Neuron (in vitro differentiated cells): ENCODE measurements around the gene CBLL1.

Source experiments
- H2AFZ ChIP-seq: one replicate; pipeline ENCODE4 v1.6.1; 2013; ENCODE audit warnings: low read depth, mild to moderate bottlenecking, inconsistent platforms, low read length, moderate library complexity
- H3K27me3 ChIP-seq: one replicate; pipeline ENCODE4 v1.6.1; 2013; ENCODE audit warnings: low read length; ENCODE audit not compliant: insufficient read depth
- H3K36me3 ChIP-seq: one replicate; pipeline ENCODE4 v1.6.1; 2013; ENCODE audit warnings: low read length; ENCODE audit not compliant: insufficient read depth
- H3K4me1 ChIP-seq: one replicate; pipeline ENCODE4 v1.6.1; 2013; ENCODE audit warnings: low read length; ENCODE audit not compliant: insufficient read depth
- H3K4me3 ChIP-seq: 2 replicates; pipeline ENCODE4 v1.5.1; 2013; ENCODE audit warnings: mild to moderate bottlenecking, low read length, moderate library complexity
- H3K9me3 ChIP-seq: one replicate; pipeline ENCODE4 v1.6.1; 2013; ENCODE audit warnings: low read length

The CBLL1 gene

DNA sequence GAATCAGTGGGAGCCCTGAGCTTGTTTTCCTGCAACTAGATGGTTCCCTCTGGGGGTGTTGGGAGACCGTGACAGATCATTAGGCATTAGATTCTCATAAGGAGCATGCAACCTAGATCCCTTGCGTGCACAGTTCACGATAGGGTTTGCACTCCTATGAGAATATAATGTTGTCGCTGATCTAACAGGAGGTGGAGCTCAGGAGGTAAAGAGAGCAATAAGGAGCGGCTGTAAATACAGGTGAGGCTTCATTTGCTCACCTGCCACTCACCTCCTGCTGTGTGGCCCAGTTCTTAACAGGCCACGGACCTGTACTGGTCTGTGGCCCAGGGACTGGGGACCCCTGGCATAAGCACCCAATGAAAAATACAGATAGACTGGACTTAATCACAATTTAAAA is 48.4 kb downstream of the CBLL1 start:
- H3K4me1 ChIP-seq: no peaks in the 10 kb centered on the region
- H3K27me3 ChIP-seq: no peaks in the 10 kb centered on the region
- H2AFZ ChIP-seq: no peak overlapping the region
- H3K4me3 ChIP-seq: no peak overlapping the region
- no peaks in the 10 kb centered on the region for H3K36me3 ChIP-seq
- no peaks in the 10 kb centered on the region for H3K9me3 ChIP-seq

DNA sequence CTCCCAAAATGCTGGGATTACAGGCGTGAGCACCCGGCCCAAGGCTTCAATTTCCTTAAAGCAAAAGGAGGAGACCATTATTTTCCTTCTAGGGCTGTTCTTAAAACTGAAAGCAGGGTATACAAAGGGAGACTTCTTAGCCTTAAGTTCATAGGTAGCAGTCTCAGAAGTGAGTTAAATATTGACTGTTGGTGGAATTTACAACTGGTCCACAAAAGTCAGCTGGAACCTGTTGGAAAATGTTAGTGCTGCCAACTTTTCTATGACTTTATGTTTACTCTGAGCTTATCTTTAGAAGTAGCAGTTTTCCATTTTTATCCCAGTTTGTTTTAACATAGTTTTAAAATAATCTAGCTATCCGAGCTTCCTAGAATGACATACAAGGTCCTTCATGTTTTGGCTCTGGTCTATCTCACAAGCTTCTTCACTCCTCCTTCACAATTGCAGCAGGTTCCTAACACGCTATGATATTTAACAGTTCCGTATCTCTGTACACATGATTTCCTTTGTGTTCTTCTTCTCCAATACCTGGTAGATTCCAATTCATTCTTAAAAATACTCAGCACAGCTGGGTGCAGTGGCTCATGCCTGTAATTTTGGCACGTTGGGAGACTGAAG is 55.8 kb downstream of the CBLL1 start:
- H3K36me3 ChIP-seq: no peaks in the 10 kb centered on the region
- H2AFZ ChIP-seq: no peak overlapping the region
- H3K4me3 ChIP-seq: no peak overlapping the region
- H3K4me1 ChIP-seq: no peaks in the 10 kb centered on the region
- no peaks in the 10 kb centered on the region for H3K9me3 ChIP-seq
- H3K27me3 ChIP-seq: no peaks in the 10 kb centered on the region

DNA sequence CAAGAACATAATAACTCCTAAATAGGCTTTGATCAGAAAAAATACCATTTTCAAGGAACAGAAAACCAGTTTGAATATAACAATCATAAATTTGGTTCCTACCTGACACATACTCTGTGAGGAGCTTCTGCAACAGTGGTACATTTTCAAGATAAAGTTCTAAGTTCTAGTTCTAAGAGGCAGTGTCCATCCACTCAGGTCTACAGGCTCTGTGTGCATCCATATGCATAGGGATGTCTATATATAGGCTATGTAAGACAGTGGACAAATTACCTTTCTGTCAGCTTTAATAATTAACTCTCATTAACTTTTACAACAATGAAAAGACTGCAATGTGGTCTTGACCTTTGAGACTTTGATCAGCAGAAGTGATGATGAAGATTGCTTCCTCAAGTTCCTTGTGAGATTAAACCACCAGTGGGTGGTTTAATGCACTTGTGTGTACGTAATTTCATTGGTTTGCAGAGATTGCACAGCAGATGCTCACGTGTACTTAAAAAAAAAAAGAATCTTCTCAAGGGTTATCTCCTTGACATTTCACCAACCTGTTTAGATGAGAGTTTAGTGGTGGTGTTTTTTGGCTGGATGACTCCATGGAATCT is 59.2 kb downstream of the CBLL1 start, which contains the start of gene SLC26A3:
SLC26A3 (minus strand) TSS at position 215 of the 602 bp plus-strand sequence. CDS start 8,714 bp downstream, outside the sequence.
- Histone ChIP-seq H3K4me3 (no peak within 1 kb of the TSS), H3K4me1 (no peaks in the 10 kb centered on the region), H3K36me3 (no peaks in the 10 kb centered on the region), H3K9me3 (no peaks in the 10 kb centered on the region), H2AFZ (no peak within 1 kb of the TSS), H3K27me3 (no peaks in the 10 kb centered on the region)

DNA sequence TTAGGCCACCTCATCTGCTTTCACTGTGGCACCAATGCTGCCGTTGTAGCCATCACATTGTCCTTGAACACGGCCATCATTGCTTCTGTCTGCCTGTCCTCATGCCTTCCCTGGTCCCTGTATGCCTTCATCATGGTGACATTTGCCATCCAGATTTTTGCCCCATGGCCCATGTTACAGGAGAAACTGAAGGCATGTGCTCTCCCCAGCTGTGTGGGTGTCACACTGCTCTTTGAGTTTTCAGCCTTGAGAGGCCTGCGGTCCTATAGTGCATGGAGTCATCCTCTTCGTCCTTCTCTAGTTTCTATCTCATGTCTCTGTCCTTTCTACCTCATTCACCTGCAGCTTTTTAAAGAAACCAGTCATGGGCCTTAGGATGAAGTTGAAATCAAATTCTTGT is 65.2 kb downstream of the CBLL1 start:
- Histone ChIP-seq H2AFZ (no peak overlapping the region), H3K9me3 (no peaks in the 10 kb centered on the region), H3K4me3 (no peak overlapping the region), H3K4me1 (no peaks in the 10 kb centered on the region), H3K27me3 (no peaks in the 10 kb centered on the region), H3K36me3 (no peaks in the 10 kb centered on the region)

DNA sequence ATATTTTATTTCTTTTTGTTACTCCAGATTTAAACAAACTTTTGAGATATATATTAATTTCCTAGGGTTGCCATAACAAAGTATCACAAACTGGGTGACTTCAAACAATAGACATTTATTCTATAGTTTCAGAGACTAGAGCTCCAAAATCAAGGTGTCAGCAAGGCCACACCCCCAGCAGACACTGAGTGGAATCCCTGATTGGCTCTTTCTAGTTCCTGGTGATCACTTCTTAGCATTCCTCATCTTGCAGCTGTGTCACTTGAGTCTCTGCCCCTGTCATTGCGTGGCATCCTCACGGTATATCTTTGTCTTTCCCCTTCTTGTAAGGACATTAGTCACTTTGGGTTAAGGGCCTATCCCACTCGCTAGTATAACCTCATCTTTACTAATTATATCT is 66.7 kb downstream of the CBLL1 start:
- no peaks in the 10 kb centered on the region for H3K9me3 ChIP-seq
- H3K4me1 ChIP-seq: no peaks in the 10 kb centered on the region
- no peak overlapping the region for H2AFZ ChIP-seq
- H3K36me3 ChIP-seq: no peaks in the 10 kb centered on the region
- H3K27me3 ChIP-seq: no peaks in the 10 kb centered on the region
- no peak overlapping the region for H3K4me3 ChIP-seq
